Gastrocnemius medialis (tissue), 4 donors: ENCODE results near the gene ADD2. TPM values are rescaled to one million over a fixed set of nuclear protein-coding genes. Genes with fewer than 3 reads are reported as not detected.

ENCODE experiments used
- ATAC-seq, 2 donors: fragments of 150-250 bp; one replicate each; pipeline ENCODE4 v1.9.1; 2016
- DNase-seq, 2 donors: peaks; one replicate each; pipeline ENCODE4 v3.0.0-alpha.2; 2019
- H3K27ac ChIP-seq, 4 donors: fragments of 200-600 bp; sonication (generic); 1 replicate in 1 of 4; 2 replicates in 3 of 4; pipeline ENCODE4 v1.5.1; 2016 to 2018; ENCODE audit warnings: mild to moderate bottlenecking in 2 of 4, moderate library complexity in 1 of 4
- H3K27me3 ChIP-seq, 3 donors: fragments of 200-600 bp; sonication (generic) in 2 of 3; 1 replicate in 1 of 3; 2 replicates in 2 of 3; pipeline versions ENCODE4 v1.5.1 to v1.6.0; 2016 to 2019; ENCODE audit warnings: mild to moderate bottlenecking in 1 of 3, moderate library complexity in 1 of 3
- H3K36me3 ChIP-seq, 2 donors: fragments of 200-600 bp; sonication (generic) in 1 of 2; one replicate each; pipeline ENCODE4 v1.5.1; 2017 to 2018
- H3K4me1 ChIP-seq, 2 donors: fragments of 200-600 bp; sonication (generic) in 1 of 2; one replicate each; pipeline ENCODE4 v1.5.1; 2016 to 2017; ENCODE audit warnings: mild to moderate bottlenecking in 2 of 2
- H3K4me3 ChIP-seq, 4 donors: fragments of 200-600 bp; sonication (generic) in 3 of 4; 1 replicate in 1 of 4; 2 replicates in 3 of 4; pipeline ENCODE4 v1.5.1; 2016 to 2019; ENCODE audit warnings: mild to moderate bottlenecking in 2 of 4
- H3K9me3 ChIP-seq, 3 donors: fragments of 200-600 bp; sonication (generic) in 2 of 3; 1 replicate in 1 of 3; 2 replicates in 2 of 3; pipeline ENCODE4 v1.5.1; 2016 to 2019
- CTCF ChIP-seq, 5 experiments: fragments of 450-650 bp in 3 of 5; fragments of 200-600 bp in 2 of 5; sonication (generic) in 2 of 5; IDR thresholded peaks in 4 of 5; conservative IDR thresholded peaks in 1 of 5; 1 replicate in 4 of 5; 2 replicates in 1 of 5; pipeline ENCODE4 v1.5.1; 2016 to 2019; ENCODE audit warnings: antibody characterized with exemption in 5 of 5, mild to moderate bottlenecking in 3 of 5, moderate library complexity in 3 of 5
- POLR2A ChIP-seq, 2 donors: fragments of 450-650 bp; IDR thresholded peaks; one replicate each; pipeline ENCODE4 v1.6.1; 2017; ENCODE audit warnings: antibody characterized with exemption in 2 of 2, mild to moderate bottlenecking in 2 of 2, moderate library complexity in 2 of 2
- in situ Hi-C, 4 donors: fragments of 200-750 bp; cut with MboI; loops; one replicate each; pipeline versions ENCODE4 v1.15.0 to v1.8.0; 2017; ENCODE audit warnings: low sequenced_read_pairs in 4 of 4
- intact Hi-C: fragments of 100-400 bp; cut with DNase I; formaldehyde crosslinking; loops from one replicate; pipeline ENCODE4 v1.15.1; 2023; ENCODE audit warnings: low total_unique reads
- total RNA-seq, 4 donors: library from RNA; depleted of rRNA; stranded (reverse); fragments of >200 nt; gene quantifications; one replicate each; pipeline versions ENCODE4 v1.1.0 to v1.2.3, GENCODE V29; 2016

ADD2 gene
- total RNA-seq, 4 donors from 2014 or later: 0.20 to 0.75 (median 0.48) TPM

GRCh38 chr2:70615222-70615621 lies 152.8 kb downstream of the ADD2 start:
- ATAC-seq: no peak
- TF ChIP-seq CTCF (IDR thresholded peaks at IDR 0.05 in 4 of 5, conservative IDR thresholded peaks at IDR 0.05 in 1 of 5) (no peak), POLR2A (IDR thresholded peaks at IDR 0.05) (no peak)
- intact Hi-C loops: no loop called here

GRCh38 chr2:70613521-70613920 lies 154.5 kb downstream of the ADD2 start:
- Histone ChIP-seq H3K4me3 (no peak overlapping the region), H3K27ac (no peak overlapping the region), H3K36me3 (no peaks in the 10 kb centered on the region), H3K9me3 (no peaks in the 10 kb centered on the region), H3K27me3 (no peaks in the 10 kb centered on the region), H3K4me1 (no peaks in the 10 kb centered on the region)
- ATAC-seq (no peak), DNase-seq (no peak)
- in situ Hi-C loops: loop anchor here in 1 of 4 donors (10.0 kb wide), 2 partner anchors 269 to 299 kb away; no protein-coding TSS in a partner anchor
- intact Hi-C loops: no loop called here
- TF ChIP-seq POLR2A (IDR thresholded peaks at IDR 0.05): no peak
- TF ChIP-seq CTCF (IDR thresholded peaks at IDR 0.05 in 4 of 5, conservative IDR thresholded peaks at IDR 0.05 in 1 of 5): no peak

More at GRCh38 chr2:70615222-70615621, 152.8 kb downstream of the ADD2 start:
- in situ Hi-C loops: loop anchor here in 2 of 4 donors (5.0 to 10.0 kb wide), 3 partner anchors 270 to 300 kb away; no protein-coding TSS in a partner anchor
- H3K36me3 ChIP-seq: no peaks in the 10 kb centered on the region
- H3K4me3 ChIP-seq: no peak overlapping the region
- H3K27ac ChIP-seq: no peak overlapping the region
- no peaks in the 10 kb centered on the region for H3K9me3 ChIP-seq
- no peaks in the 10 kb centered on the region for H3K4me1 ChIP-seq
- no peaks in the 10 kb centered on the region for H3K27me3 ChIP-seq
- no peak for DNase-seq

DNA sequence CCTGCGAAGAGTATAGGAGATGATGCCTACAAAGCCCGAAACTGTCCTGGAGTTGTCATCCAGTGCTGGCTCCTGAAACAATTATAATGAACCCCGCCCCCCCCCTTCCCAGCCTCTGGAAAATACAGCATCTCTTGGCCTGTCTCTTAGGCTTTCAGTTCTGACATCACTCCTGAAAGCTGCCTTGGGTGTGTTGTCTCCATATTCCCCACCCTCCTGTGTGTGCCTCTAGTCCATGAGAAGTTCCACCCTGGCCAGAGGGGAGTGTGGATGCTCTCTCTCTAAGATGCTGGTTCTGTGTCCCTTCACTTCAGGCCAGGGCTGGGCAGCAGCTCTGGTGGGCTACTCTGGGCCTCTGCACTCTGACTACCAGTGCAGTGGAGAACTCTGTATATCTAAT lies 155.4 kb downstream of the ADD2 start:
- in situ Hi-C loops: loop anchor here in 1 of 4 donors (10.0 kb wide), 2 partner anchors 268 to 298 kb away; no protein-coding TSS in a partner anchor

GRCh38 chr2:70608373-70608772 lies 159.6 kb downstream of the ADD2 start:
- peaks cover 0 to 2% (median 0%) of the 10 kb centered on the region in 3 donors for H3K27me3 ChIP-seq
- TF ChIP-seq POLR2A (IDR thresholded peaks at IDR 0.05): no peak
- TF ChIP-seq CTCF (IDR thresholded peaks at IDR 0.05 in 4 of 5, conservative IDR thresholded peaks at IDR 0.05 in 1 of 5): no peak

More for the DNA sequence above, 155.4 kb downstream of the ADD2 start:
- no peak for ATAC-seq
- H3K27me3 ChIP-seq: no peaks in the 10 kb centered on the region
- H3K4me1 ChIP-seq: no peaks in the 10 kb centered on the region
- TF ChIP-seq POLR2A (IDR thresholded peaks at IDR 0.05): no peak
- TF ChIP-seq CTCF (IDR thresholded peaks at IDR 0.05 in 4 of 5, conservative IDR thresholded peaks at IDR 0.05 in 1 of 5): no peak
- no peaks in the 10 kb centered on the region for H3K9me3 ChIP-seq
- H3K36me3 ChIP-seq: no peaks in the 10 kb centered on the region
- no peak overlapping the region for H3K27ac ChIP-seq
- no peak overlapping the region for H3K4me3 ChIP-seq
- no peak for DNase-seq
- intact Hi-C loops: no loop called here

GRCh38 chr2:70607121-70607561 lies 160.9 kb downstream of the ADD2 start:
- no peaks in the 10 kb centered on the region for H3K36me3 ChIP-seq
- no peak overlapping the region for H3K4me3 ChIP-seq
- H3K27ac ChIP-seq: no peak overlapping the region
- intact Hi-C loops (no loop called here), in situ Hi-C loops (no loop called here)
- TF ChIP-seq CTCF (IDR thresholded peaks at IDR 0.05 in 4 of 5, conservative IDR thresholded peaks at IDR 0.05 in 1 of 5) (no peak), POLR2A (IDR thresholded peaks at IDR 0.05) (no peak)
- no peaks in the 10 kb centered on the region for H3K9me3 ChIP-seq
- peaks cover 0 to 2% (median 0%) of the 10 kb centered on the region in 3 donors for H3K27me3 ChIP-seq
- ATAC-seq (no peak), DNase-seq (no peak)
- H3K4me1 ChIP-seq: no peaks in the 10 kb centered on the region

More at GRCh38 chr2:70608373-70608772, 159.6 kb downstream of the ADD2 start:
- Histone ChIP-seq H3K4me3 (no peak overlapping the region), H3K36me3 (no peaks in the 10 kb centered on the region), H3K4me1 (no peaks in the 10 kb centered on the region), H3K27ac (no peak overlapping the region), H3K9me3 (no peaks in the 10 kb centered on the region)
- ATAC-seq: no peak
- no peak for DNase-seq
- intact Hi-C loops: no loop called here
- in situ Hi-C loops: no loop called here
